GM19467 (cell line): ENCODE data around the gene PLCB2.

Source experiments
- ATAC-seq: cut with Tn5 transposase; IDR thresholded peaks from one replicate; pipeline ENCODE4 v1.9.1; 2021; ENCODE audit warnings: mild to moderate bottlenecking, moderate library complexity; ENCODE audit not compliant: unreplicated experiment

Gene PLCB2

DNA sequence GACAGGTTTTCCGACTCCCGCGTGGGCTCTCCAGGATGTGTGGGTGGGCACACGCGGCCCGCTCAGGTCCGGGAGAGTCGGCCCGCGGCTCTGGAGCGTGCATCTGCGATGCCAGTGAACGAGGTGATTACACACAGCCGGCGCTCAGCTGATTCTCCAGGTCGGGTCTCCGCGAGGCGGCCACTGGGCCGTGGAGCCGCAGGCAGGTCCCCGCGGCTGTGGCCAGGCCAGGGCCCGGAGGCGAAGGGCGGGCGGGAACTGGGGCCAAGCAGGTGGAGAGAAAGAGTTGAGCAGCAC lies 55.6 kb downstream of the PLCB2 start:
- no peak for ATAC-seq

- no peak for ATAC-seq
Observed at GRCh38 chr15:40251486-40252140, 56.1 kb downstream of the PLCB2 start.

GRCh38 chr15:40250771-40251483 lies 56.8 kb downstream of the PLCB2 start:
- ATAC-seq, result no peak

GRCh38 chr15:40250304-40250656 lies 57.5 kb downstream of the PLCB2 start:
- ATAC-seq, result no peak

DNA sequence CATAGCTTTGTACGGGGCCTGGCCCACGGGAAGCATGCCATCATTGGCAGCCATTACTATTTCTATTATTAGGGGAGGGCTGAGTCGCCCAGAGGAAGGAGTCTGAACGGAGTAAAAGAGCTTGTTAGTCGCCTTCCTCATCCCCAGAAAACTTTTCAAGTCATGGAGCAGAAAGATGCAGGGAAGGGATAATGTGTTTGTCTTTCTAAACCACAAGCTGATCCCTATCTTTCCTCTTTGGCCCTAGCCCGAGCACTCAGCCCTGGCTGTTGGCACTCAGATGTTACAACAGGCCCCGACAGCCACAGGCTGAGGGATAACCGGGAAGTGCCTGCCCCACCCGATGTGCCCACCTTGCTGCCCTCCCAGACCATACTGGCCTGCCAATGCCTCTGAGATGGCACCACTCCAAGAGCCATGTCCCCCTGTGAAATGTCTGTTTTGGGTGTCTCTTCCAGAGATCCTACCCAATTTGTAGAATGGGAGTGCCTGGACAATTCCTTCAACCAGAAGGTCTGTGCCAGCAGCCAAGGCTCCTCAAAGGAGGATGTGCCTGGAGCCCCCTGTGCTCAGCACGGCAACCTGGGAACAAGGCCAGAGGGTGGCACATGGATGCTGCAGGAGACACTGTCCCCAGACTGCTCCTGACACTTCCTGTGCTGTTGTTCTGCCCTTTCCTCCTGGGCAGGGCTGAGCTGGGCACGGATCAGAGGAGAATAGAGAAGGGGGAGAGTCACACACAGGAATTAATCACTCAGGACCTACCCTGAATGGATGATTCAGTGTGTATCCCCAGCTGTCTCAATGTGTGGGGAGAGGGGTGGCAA lies 58.0 kb downstream of the PLCB2 start:
- ATAC-seq, result no peak

GRCh38 chr15:40248006-40248783 lies 59.5 kb downstream of the PLCB2 start:
- ATAC-seq, result no peak

GRCh38 chr15:40247406-40247971 lies 60.2 kb downstream of the PLCB2 start:
- no peak for ATAC-seq

DNA sequence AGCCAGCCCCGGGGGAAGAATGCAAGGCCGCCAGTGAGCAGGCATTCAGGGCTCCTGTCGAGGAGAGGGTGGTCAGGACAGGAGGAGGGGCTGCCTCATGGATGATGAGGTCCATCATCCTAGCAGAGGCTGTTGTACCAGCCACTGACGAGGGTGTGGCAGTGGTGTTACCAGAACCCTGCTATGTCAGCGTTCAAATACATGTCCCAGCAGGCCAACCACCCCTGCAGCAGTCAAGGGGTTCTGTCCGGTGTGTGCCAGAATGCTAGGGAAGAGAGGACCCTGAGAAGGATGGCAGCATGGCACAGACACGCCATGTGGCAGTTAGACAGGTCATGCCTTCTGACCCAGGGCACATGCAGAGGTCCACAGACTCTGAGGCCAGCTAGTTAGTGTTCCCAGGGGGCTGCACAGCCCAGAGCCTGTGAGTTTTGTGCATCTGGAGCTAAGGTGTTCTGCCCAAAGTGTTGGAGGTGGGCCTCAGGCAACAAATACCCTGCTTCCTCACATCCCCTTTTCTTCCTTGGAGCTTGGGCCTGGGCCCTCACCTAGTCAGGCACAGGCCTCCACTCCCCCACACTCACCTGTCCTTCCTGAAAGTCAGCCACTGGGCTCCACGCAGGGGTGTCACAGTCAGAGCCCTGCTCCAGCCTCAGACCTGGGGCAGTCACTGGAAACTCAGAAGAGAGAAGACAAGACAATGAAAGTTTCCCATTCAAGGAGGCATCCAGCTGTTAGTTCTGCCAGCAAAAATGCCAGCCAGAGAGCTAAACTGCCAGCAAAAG lies 61.0 kb downstream of the PLCB2 start:
- no peak for ATAC-seq

DNA sequence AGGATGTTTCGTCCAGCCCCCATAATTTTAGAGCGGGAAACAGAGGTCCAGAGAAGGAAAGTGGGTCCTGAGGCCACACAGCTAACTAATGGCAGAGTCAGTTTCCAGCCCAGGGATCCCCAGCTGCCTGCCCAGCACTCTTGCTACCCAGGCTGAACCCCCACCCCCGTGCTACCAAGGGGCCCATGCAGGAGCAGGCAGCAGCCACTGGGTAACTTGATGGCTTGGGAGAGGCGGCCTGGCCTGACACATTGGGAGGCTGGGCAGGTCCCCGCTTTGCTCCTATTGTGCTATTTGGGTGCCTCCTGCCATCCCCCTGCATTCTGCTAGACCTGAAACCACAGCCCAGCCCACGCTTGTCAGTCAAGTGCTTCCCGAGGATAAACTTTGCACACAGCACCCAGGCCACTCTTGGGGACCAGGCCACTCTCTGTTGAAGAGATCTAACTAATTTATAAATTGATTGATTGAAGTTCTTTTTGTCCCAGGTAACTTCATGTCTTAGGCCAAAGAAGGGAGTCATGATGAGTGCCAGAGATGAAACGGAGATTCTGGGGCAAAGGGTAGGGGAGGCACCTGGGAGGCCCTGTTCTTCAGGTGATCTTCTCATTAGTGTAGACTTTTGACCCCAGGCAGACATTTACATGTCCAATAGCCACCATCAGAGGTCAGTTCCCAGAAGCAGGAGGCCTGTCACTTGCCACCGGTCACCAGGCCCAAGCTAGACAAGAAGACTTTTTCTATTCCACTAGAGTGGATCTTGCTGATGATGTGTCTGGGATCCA lies 61.9 kb downstream of the PLCB2 start:
- no peak for ATAC-seq

- no peak for ATAC-seq
Observed at GRCh38 chr15:40244961-40245523, 62.7 kb downstream of the PLCB2 start.

DNA sequence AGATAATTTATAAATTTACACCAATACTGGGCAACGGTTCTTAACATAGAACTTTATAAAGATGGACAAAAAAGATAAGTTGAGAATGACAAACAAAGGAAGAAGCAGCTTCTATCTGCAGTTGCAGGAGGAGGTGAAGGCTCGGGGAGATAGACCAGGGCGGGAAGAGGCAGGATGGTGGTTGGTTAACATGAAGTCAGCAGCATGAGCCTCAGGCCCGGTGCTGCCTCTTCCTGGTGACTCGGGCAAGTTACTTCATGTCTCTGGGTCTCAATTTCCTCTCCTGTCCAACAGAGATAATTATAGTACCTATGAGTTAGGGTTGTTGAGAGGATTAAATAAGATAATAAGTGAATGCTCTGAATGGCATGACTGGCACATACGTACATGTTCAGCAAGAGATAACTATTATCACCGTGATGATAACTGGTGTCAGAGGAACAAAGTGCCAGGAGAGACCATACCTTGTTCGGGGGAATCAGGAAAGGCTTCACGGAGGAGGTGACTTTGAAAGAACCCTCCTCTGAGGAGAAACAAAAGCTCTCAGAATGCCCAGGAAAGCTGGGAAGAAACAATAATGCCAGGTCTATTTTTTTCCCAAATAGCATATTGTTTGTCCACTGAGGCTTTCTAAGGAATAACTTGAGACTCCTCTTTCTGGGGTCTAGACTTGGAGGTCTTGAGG lies 64.5 kb downstream of the PLCB2 start:
- no peak for ATAC-seq

- no peak for ATAC-seq
Observed at GRCh38 chr15:40242601-40243000, 65.1 kb downstream of the PLCB2 start.

DNA sequence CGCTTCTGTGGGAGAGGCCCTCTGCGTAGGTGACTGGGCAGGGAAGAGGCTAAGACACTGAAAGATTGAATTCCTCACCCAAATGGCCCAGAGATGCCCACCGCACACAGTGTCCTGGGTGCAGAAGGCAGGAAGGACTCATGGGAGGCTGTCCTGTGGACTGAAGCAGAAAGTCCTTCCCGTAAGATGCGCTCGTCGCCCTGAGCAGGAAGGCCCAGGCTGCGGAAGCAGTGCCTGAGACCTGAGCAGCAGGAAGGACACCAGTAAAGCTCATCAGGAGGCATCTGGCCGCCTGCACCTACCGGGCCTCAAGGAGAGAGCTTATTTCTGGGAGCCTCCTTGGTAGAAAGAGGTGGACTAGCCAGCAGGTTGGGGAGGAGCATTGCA lies 65.5 kb downstream of the PLCB2 start:
- ATAC-seq, result no peak

DNA sequence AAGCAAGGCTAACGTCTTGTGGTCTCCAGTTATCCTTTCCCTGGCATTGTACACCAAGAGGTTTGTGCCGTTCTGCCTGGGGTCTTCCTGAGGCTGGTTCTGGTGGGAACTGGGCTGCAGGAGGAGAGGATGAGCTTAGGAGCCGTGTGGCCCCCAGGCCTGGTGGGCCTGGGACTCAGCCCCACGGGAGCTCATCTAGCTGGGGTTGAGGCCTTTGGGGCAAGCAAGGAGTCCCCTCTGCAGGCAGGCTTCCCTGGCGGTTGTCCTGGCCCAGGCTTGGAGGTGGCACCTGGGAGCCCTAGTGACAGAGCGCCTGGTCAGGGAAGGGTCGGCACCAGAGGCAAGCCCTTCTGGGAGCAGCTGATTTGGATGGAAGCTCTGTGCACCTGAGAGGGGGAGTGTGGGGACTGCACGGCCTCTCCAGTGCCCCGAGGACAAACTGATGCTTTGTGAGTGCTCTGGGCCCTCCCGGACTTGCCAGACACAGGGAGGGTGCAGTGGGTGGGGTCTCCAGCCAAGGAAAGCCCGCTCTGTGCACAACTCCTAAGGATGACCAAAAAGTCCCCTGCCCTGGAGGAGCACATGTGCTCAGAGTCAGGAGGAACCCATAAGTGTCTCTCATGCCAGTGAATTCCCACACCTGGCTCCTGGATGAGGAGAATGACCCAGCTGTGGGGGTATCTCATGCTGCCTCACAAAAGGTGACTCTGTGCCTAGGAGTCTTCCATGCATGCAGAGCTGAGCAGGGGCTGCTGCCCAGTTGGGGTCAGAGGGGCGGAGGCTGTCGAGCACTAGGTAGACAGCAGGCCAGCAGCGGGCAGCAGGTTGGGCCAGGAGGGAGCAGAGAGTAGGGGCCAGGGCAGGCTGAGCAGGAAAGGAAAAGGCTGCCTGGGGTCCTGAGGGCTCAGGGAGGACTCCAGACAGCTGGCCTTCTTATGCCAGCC lies 66.2 kb downstream of the PLCB2 start:
- no peak for ATAC-seq

DNA sequence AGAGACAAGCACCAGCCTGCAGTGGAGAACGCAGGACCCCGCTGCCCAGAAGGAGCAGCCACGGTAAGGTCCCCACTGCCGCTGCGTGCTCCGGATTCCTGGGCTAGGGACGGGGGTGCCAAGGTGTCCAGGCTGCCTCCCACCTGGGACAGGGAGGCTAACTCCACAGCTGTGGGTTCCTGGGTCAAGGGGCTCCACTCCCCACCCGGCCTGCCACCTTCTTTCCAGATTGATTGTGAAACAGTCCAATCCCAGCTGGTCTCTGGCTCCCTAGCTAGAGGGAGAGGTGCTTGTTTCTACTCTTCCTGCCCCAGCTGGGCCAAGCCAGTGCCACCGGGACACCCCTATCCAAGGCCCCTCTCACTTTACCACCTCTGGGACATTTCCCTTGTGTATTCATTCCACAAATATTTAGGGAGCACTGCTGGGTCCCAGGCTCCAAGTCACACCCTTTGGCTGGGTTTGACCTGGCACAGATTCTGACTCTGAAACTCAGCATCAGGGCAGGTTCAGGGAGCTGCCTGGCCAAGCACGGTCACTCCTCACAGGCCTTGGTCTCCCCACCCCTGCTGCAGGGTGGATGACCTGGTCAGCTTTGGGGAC lies 67.0 kb downstream of the PLCB2 start:
- ATAC-seq, result no peak

GRCh38 chr15:40239693-40240618 lies 67.8 kb downstream of the PLCB2 start:
- no peak for ATAC-seq
